Activated CD4-positive, CD25-positive, alpha-beta regulatory T cell treated with anti-CD3 and anti-CD28 coated beads, Interleukin-2, amount 50 U/mL, for 16 hours (primary cell): ENCODE results near the gene RAVER1.
A peak's percentile ranks its signal among the peaks of the same experiment; 100 is the strongest.
"Not testable (repeated sequence)": the region's sequence is repeated elsewhere in the genome, so short reads cannot be mapped to it uniquely, and the experiment has no call there.

Experiments used
- DNase-seq: peaks from one replicate; pipeline ENCODE4 v3.0.0-alpha.2; 2020; ENCODE audit warnings: low read depth, low spot score

Gene RAVER1

DNA sequence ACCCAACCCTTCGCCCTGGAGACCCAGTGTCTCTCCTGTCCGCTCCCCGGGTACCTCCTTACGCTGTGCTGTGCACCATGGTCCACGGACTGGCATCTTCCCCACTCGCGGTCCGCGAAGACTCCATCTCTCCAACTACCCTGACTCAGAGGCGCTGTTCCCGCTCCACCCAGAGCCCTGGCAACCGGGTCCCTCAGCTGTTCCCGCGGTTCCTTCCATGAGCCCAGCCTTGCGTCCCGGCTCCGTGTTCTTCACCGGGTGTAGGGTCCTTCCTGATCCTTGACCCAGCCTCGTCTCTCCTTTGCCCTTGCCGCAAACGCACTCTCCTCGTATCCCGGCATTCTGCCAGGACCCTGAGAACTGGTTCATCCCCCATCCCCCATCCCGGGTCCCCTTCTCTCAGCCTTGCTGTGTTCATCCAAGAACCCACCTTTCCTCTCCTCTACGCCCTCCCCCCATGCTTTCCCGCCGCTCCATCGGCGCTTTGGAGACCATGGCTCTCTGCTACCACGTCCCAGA is 42.9 kb downstream of the RAVER1 start:
- DNase-seq = no peak

DNA sequence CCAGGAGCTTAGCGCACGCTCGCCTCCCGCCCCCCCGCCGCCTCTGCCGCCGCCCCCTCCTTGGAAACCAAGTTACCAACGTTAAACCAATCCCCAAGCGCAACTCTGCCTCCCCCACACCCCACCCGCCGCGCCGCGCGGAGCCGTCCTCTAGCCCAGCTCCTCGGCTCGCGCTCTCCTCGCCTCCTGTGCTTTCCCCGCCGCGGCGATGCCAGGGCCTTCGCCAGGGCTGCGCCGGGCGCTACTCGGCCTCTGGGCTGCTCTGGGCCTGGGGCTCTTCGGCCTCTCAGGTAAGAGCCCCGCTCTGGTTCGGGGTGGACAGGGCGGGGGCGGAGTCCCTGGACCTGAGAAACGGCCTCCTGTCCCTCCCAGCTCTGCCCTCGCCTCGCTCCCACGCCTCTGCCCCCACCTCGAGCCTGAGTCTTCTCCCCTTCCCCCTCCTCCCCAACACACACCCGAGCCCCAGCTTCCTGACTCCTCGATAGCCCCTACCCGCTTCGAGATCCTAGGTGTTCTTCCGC is 43.4 kb downstream of the RAVER1 start, which contains the start of gene ICAM5:
Gene ICAM5 (plus strand): TSS at position 117 of the 521 bp plus-strand sequence. CDS start 92 bp downstream, at position 209.
- no peak for DNase-seq

DNA sequence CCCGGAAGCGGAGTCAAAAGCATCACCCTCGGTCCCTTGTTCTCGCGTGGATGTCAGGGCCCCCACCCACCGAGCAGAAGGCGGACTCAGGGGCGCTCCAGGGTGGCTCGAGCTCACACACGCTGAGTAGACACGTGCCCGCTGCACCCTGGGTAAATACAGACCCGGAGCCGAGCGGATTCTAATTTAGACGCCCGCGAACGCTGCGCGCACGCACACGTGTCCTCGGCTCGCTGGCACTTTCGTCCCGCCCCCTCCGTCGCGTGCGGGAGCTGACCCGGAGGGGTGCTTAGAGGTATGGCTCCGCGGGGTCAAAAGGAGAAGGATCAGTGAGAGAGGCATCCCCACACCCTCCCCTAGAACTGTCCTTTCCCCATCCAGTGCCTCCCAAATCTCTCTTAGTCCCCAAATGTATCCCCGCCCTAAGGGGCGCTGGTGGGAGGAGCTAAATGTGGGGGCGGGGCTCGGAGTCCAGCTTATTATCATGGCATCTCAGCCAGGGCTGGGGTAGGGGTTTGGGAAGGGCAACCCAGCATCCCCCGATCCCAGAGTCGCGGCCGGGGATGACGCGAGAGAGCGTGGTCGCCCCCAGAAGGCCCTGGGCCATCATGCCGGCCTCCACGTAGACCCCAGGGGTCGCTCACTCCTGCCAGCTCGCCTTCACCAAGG is 44.0 kb downstream of the RAVER1 start:
- peak; percentile 27 for DNase-seq

DNA sequence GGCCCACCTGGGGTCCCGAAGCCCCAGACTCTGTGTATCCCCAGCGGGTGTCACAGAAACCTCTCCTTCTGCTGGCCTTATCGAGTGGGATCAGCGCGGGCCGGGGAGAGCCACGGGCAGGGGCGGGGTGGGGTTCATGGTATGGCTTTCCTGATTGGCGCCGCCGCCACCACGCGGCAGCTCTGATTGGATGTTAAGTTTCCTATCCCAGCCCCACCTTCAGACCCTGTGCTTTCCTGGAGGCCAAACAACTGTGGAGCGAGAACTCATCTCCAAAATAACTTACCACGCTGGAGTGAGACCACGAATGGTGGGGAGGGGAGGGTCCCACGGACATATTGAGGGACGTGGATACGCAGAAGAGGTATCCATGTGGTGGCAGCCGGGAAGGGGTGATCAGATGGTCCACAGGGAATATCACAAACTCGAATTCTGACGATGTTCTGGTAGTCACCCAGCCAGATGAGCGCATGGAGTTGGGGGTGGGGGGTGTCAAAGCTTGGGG is 44.6 kb downstream of the RAVER1 start:
- no peak for DNase-seq

GRCh38 chr19:10286803-10287737 is 46.3 kb downstream of the RAVER1 start, which contains the start of gene ICAM4:
ICAM4 (plus strand) TSS chr19:10286955; CDS start chr19:10287013, 58 bp downstream.
- no peak for DNase-seq

- DNase-seq = no peak
Measured at GRCh38 chr19:10285393-10285792, 47.9 kb downstream of the RAVER1 start.

DNA sequence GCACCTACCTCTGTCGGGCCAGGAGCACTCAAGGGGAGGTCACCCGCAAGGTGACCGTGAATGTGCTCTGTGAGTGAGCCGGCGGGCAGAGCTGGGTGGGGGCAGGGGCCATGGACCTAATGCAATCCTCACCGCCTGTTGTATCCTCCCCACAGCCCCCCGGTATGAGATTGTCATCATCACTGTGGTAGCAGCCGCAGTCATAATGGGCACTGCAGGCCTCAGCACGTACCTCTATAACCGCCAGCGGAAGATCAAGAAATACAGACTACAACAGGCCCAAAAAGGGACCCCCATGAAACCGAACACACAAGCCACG is 48.4 kb downstream of the RAVER1 start:
- no peak for DNase-seq

GRCh38 chr19:10284065-10284959 is 49.0 kb downstream of the RAVER1 start:
- DNase-seq = no peak

DNA sequence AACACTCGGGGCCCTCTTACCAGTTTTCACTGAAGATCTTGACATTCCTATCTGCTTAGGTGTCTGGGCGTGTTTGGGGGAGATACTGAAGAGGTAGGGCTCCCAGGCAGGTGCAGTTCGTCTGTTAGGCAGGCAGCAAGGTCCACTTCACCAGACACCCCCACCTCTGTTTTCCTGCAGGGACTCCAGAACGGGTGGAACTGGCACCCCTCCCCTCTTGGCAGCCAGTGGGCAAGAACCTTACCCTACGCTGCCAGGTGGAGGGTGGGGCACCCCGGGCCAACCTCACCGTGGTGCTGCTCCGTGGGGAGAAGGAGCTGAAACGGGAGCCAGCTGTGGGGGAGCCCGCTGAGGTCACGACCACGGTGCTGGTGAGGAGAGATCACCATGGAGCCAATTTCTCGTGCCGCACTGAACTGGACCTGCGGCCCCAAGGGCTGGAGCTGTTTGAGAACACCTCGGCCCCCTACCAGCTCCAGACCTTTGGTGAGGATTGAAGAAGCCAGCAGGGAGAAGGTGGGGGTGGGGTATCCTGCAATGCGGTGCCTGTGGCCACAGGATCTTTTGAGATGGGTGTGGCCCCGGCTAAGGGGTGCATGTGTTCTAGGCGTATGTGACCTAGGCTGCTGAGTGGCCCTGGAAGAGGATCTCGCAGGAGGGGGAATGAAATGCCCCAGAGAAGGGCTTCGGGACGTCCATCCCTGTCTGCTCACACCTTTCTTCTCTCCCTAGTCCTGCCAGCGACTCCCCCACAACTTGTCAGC is 49.8 kb downstream of the RAVER1 start:
- no peak for DNase-seq

DNA sequence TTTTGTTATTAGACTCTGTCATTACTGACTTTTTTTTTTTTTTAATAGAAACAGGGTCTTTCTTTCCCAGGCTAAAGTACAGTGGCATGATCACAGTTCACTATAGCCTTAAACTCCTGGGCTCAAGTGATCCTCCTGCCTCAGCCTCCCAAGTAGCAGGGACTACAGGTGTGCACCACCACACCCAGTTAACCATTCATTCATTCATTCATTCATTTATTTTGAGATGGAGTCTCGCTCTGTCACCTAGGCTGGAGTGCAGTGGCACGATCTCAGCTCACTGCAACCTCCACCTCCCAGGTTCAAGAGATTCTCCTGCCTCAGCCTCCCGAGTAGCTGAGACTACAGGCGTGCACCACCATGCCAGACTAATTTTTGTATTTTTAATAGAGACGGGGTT is 51.3 kb downstream of the RAVER1 start:
- DNase-seq = not testable (repeated sequence)

DNA sequence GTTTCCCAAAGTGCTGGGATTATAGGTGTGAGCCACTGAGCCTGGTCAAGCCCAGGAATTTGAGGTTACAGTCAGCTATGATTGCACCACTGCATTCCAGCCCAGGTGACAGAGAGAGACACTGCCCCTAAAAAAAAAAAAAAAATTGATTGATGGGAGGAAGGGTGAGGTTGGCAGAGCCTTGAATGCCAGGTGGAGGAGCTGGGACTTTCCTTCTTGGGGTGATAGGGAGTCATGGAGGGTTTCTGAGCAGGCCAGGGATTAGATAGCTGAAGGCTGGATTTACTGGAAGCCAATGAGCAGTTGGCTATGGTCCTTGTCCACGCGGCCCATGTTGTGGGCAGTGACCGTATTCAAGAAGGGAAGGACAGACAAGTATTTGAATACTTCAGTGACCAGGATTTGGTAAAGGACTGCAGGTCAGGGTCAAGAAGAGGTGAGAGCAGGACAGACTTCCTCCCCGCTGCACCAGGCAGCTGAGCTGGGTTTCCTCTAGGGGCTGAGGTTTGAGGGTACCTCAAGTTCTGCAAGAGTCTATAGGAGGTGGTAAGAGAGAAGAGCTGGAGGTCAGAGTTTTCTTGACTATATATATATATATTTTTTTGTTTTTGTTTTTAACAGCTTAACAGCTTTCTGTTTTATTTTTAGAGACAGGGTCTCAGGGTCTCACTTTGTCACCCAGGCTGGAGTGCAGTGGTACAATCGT is 53.4 kb downstream of the RAVER1 start:
- DNase-seq = no peak

- no peak for DNase-seq
Measured at GRCh38 chr19:10278935-10279334, 54.4 kb downstream of the RAVER1 start.

GRCh38 chr19:10277795-10278589 is 55.3 kb downstream of the RAVER1 start:
- DNase-seq = no peak

DNA sequence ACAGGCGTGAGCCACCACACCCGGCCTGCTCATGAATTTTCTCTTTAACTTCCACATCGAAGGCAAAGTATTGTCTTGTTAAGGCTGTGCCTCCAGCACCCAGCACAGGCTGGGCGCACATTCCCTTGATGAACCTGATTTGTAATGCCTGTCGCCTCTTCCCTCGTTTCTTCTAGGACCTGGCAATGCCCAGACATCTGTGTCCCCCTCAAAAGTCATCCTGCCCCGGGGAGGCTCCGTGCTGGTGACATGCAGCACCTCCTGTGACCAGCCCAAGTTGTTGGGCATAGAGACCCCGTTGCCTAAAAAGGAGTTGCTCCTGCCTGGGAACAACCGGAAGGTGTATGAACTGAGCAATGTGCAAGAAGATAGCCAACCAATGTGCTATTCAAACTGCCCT is 58.7 kb downstream of the RAVER1 start:
- DNase-seq = no peak

DNA sequence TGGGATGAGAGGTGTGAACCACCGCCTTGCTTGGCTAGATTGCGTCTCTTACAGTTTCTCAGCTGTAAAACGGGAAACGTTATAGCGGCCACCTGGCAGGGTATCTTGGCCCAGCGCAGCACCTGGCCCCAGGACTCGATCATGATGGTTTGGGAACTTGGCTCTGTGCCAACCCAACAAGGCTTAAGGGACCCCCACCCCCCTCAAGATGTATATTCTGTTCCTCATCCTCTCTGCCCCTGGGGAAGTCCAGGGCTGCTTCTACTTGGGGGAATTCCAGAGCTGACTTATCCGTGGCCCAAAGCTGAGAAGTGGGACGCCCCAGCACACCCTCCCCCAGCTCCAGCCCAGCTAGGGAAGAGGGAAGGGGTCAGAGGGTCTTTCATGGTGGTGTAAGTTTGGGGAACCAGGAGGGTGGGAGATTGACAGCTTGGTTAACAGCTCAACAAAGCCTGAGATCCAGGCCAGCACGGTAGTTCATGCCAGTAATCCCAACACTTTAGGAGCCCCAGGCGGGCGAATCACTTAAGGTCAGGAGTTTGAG is 61.7 kb downstream of the RAVER1 start:
- DNase-seq = no peak

DNA sequence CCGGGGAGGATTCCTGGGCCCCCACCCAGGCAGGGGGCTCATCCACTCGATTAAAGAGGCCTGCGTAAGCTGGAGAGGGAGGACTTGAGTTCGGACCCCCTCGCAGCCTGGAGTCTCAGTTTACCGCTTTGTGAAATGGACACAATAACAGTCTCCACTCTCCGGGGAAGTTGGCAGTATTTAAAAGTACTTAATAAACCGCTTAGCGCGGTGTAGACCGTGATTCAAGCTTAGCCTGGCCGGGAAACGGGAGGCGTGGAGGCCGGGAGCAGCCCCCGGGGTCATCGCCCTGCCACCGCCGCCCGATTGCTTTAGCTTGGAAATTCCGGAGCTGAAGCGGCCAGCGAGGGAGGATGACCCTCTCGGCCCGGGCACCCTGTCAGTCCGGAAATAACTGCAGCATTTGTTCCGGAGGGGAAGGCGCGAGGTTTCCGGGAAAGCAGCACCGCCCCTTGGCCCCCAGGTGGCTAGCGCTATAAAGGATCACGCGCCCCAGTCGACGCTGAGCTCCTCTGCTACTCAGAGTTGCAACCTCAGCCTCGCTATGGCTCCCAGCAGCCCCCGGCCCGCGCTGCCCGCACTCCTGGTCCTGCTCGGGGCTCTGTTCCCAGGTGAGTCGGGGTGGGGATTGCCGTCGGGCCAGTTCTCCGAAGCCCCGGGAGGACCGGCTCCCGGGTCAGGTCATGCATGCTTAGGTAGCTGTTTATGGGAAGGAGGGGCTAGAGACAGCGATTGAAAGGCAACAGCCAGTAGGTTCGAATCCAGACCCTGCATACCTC is 62.5 kb downstream of the RAVER1 start, which contains the start of gene ICAM1:
Gene ICAM1 (plus strand): TSS at position 505 of the 779 bp plus-strand sequence. CDS start 40 bp downstream, at position 545.
- DNase-seq = peak; percentile 56

- no peak for DNase-seq
Measured at GRCh38 chr19:10270180-10270615, 63.1 kb downstream of the RAVER1 start.
